Cerebellar nuclear complex (tissue), 1 donor: ENCODE data around the gene FAM186B.
A peak's percentile ranks its signal among the peaks of the same experiment; 100 is the strongest.

Experiments
- DNase-seq, 2 experiments: peaks; one replicate each; lab custom pipeline; 2025; lab: John Stamatoyannopoulos, UW

Gene FAM186B

GRCh38 chr12:49552014-49552413, 53.4 kb downstream of the FAM186B start:
- peak in 1 of 2 experiments; percentile 16 for DNase-seq

- DNase-seq = no peak
Measured at GRCh38 chr12:49550693-49551252, 54.7 kb downstream of the FAM186B start.

DNA sequence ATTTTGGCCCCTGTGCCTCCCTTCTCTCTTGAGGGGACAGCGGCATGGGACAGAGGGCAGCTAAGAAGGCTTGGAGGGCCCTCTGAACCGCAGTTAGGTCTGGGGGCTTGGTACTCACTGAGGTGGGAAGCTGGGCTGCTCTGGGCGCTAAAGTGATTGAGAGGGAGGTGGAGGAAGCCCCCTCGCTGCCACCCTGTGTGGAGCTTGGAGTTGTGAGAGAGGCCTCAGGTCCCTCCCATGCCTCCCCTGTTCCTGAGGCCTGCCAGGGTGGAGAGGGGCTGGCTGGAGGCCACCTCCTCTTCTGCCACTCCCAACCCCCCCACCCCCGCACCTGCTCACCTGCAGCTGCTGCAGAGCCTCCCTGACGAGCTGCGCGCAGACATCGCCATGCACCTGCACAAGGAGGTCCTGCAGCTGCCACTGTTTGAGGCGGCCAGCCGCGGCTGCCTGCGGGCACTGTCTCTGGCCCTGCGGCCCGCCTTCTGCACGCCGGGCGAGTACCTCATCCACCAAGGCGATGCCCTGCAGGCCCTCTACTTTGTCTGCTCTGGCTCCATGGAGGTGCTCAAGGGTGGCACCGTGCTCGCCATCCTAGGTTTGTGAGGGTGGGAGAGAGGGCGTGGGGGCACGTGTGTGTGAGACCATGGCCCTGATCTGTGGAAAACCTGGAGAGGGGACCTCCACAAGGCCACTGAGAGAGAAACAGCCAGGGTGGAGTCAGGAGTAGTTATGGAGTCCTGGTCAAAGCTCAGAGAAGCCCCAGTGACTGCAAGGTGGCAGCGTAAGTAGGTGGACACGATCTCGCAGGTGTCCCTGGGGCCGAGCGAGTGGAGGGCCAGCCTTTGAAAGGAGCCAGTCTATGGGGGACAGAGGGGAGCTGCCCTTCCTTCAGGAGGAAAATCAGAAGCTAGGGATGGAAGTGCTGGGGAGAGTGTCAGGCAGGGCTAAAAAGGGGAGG, 55.4 kb downstream of the FAM186B start:
- DNase-seq = no peak

- DNase-seq = no peak
Measured at GRCh38 chr12:49548822-49549648, 56.4 kb downstream of the FAM186B start.

- DNase-seq = no peak
Measured at GRCh38 chr12:49548481-49548821, 57.0 kb downstream of the FAM186B start.

- DNase-seq = no peak
Measured at GRCh38 chr12:49547090-49547690, 58.2 kb downstream of the FAM186B start.

DNA sequence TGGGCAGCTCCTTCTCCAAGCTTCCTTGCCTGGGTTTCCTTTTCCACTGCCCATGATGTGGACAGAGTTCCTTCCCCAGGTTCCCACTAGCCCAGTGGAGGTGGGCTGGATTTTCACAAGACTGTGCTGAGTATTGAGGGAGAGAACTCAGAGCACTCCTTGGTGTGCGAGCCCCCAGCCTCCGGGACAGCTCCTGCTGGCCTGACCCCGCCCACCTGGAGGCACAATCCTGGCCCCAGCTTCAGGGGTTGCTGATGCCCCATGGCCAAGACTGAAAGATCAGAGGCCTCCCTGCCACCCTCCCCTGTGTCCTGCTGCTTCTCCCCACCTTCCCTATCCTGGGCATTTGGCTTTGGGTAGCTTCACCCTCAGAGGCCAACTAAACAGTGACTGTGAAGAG, 59.0 kb downstream of the FAM186B start:
- DNase-seq = no peak

GRCh38 chr12:49545815-49546214, 59.6 kb downstream of the FAM186B start:
- no peak for DNase-seq

- DNase-seq = no peak
Measured at GRCh38 chr12:49543914-49544815, 61.3 kb downstream of the FAM186B start.

DNA sequence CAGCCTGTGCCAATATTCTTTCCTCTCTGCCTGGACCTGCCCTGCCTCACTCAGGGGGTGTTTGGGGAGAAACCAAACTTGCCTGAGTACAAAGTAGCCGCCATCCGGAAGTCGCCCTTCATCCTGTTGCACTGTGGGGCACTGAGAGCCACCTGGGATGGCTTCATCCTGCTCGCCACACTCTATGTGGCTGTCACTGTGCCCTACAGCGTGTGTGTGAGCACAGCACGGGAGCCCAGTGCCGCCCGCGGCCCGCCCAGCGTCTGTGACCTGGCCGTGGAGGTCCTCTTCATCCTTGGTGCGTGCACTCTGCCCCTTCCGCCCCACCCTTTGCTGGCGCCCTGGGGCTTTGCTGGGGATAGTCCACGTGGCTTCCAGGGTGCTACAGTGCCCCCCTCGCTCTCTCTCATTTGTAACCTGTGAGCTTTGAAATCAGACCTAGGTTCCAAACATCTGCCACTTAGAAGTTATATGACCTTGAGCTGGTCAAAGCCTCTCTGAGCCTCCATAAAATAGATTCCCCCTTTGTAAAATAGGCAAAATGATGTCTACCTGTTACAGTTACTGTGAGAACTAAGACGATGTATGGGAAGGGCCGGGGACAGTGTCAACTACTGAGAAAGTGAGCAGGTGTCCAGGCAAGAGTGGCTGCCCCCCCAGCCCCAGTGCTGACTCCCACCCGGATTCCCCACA, 62.1 kb downstream of the FAM186B start:
- no peak for DNase-seq

- DNase-seq = no peak
Measured at GRCh38 chr12:49542592-49543160, 62.8 kb downstream of the FAM186B start.

DNA sequence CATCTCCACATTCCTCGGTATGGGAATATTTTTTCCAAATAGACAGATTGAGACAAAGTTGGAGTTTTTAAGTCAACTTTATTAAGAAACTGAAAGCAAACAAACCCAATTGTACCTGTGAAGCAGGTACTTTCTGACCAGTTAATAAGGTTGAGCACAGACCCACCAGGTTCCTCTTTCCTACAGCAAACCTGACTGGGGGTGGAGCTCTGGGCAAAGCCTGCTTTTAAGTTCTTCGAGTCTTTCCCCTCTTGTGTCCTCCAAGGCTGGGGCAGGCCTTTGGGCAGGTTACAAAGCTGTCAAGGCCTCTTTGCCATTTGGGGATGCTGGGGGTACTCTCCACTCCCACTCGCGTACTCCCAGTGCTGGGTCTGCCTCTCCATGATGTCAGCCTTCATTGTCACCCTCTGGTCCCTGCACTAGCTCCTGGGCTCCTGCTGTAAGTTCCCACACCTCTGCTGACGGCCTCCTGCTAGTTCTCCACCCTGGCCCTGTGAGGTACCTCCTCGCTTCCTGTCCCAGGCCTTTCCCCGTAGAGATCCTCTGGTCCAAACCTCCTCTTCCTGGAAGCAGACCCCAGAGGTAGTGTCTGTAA, 63.4 kb downstream of the FAM186B start:
- no peak for DNase-seq

DNA sequence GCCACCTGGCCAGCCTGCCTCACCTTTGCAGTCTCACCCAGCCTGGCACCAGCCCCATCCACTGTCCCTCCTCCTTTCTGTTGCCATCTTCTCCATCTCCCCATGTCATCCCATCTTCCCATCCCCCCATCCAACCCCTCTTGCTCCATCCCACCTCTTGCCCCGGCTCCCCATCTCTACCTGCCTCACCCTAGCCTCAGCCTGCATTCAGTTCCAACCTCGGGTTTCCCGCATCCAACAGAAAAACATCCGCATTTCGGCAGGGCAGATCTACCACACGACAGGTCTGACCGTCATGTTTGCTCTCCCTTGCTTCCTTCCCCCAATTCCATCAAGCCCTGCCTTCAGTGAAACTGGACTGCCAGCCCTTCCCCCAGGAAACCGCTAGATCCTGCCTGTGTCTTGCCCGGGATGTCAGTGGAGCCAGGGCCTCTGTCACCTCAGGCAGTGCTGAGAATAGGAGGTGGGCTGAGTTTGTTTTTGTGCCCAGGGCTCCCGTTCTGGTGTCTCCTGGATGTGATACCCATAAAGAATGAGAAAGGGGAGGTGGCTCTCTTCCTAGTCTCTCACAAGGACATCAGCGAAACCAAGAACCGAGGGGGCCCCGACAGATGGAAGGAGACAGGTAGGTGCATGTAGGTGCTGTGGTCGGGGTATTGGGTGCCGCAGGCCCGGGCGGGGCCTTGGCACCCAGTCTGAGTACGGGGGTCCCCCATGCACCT, 64.1 kb downstream of the FAM186B start:
- no peak for DNase-seq

- DNase-seq = no peak
Measured at GRCh38 chr12:49540229-49541139, 65.0 kb downstream of the FAM186B start.

DNA sequence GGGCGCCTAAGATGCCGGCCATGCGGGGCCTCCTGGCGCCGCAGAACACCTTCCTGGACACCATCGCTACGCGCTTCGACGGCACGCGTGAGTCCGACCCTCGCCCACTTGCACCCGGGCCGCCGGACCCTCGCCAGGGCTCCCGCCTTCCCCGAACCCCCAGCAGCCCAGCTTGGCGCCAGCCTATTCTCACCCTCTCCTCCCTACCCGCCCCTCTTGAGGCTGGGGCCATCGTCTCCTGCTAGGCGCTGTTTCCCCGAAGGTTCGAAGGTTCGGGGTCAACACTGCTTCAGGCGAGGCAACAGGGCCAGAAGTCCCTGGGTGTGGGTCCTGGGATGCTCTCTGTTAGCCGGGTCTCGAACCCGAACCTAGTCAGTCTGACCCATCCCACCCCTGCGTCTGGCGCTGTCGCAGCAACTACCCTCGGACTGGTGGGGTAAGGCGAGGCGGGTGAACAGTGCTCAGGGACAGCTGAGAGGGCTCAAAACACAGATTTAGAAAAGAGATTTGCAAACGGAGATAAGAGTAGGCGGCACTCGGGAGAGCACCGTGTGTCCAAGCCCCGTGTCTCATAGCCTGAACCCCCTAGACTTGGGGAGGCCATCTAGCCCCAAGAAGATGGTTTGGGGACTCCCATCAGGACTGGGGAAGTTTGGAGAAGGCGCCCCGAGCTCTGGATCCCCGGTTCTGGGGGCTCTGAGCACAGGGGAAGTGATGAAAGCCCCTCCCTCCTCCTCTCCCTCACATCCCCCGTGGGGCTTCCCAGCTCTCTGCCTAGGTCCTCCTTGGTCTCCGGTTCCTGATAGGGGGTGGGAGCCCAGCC, 65.8 kb downstream of the FAM186B start:
- DNase-seq = no peak

GRCh38 chr12:49538510-49539403, 66.7 kb downstream of the FAM186B start, which contains the start of gene KCNH3:
Gene KCNH3, plus strand, starts transcription at chr12:49539030. Its CDS starts 387 bp downstream, at chr12:49539417.
- DNase-seq = peak in 1 of 2 experiments; percentile 19
